Measurements from ENCODE around the gene FLRT1. TPM values are rescaled to one million over a fixed set of nuclear protein-coding genes. Genes with fewer than 3 reads are reported as not detected.

FLRT1 gene
- total RNA-seq, 4 donors from 2014 or later, result not detected

DNA sequence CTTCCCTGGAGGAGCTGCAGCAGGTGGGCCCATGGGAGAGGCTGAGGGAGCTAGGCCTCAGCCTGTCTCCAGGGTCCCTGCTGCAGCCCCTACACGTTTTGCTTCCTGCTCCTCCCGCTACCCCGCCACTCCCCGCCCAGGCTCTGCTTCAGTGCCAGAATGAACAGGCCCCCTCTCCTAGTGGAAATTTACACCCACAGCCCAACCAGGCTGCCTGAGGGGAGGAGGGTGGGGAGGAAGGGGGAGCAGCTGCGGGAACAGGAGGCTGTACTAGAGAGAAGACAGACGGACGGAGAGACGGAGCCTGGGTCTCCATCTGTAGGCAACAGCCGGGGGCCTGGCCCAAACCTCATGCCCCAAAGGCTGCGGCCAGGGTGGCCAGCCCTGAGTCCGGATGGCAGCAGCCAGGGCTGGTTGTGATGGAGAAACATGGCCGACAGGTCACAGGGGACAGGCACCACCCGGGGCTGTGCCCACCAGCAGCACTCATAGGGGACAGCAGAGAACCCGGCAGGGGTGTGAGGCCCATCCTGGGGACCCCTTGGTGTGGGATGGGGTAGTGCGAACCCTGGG lies 20.6 kb downstream of the FLRT1 start:
- DNase-seq (ENCODE audit: low spot score), result no peak
- ATAC-seq (ENCODE audit: low FRiP score), result no peak
- TF ChIP-seq, protein P1, sequence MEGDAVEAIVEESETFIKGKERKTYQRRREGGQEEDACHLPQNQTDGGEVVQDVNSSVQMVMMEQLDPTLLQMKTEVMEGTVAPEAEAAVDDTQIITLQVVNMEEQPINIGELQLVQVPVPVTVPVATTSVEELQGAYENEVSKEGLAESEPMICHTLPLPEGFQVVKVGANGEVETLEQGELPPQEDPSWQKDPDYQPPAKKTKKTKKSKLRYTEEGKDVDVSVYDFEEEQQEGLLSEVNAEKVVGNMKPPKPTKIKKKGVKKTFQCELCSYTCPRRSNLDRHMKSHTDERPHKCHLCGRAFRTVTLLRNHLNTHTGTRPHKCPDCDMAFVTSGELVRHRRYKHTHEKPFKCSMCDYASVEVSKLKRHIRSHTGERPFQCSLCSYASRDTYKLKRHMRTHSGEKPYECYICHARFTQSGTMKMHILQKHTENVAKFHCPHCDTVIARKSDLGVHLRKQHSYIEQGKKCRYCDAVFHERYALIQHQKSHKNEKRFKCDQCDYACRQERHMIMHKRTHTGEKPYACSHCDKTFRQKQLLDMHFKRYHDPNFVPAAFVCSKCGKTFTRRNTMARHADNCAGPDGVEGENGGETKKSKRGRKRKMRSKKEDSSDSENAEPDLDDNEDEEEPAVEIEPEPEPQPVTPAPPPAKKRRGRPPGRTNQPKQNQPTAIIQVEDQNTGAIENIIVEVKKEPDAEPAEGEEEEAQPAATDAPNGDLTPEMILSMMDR (IDR thresholded peaks at IDR 0.05), result no peak

DNA sequence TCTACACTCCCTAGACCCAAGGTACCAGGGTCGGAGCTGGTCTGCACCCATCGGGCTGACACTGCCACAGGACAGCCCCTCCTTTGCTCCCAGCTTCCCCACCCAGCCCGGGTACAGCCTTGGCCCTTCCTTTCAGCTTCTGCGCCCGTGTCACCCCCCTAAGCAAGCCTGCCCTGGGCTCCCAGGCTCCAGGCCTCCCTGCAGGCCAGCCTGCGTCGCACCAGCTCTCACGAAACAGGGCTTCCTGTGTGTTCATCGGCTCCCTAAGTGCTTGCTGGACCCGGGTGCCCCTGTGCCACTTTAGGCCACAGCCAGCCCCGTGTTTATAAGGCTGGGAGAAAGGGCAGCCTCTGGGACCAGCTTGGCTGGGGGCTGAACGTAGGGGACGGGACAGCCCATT lies 21.1 kb downstream of the FLRT1 start:
- DNase-seq (ENCODE audit: low spot score), result no peak
- no peak for ATAC-seq (ENCODE audit: low FRiP score)
- TF ChIP-seq, protein P1 (IDR thresholded peaks at IDR 0.05), result no peak

DNA sequence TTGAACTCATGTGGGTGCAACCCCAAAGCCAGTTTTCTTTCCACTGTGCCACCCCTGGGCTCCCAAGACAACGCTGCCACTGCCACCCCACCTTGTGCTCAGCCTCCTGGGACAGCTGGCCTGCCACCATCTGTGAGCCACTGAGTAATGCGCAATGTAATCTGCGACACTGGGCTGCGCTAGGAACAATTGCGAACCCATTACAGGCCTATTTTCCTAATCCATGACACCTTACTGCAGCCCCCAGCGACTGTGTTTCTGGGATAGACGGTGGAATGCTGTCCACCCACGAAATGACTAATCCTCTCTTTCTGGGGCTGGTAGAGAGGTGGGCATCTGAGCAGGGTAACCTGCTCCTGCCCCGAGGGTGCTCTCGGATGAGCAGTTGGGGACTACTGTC lies 22.2 kb downstream of the FLRT1 start:
- TF ChIP-seq, protein P1 (IDR thresholded peaks at IDR 0.05), result no peak
- DNase-seq (ENCODE audit: low spot score) (no peak), ATAC-seq (ENCODE audit: low FRiP score) (no peak)

DNA sequence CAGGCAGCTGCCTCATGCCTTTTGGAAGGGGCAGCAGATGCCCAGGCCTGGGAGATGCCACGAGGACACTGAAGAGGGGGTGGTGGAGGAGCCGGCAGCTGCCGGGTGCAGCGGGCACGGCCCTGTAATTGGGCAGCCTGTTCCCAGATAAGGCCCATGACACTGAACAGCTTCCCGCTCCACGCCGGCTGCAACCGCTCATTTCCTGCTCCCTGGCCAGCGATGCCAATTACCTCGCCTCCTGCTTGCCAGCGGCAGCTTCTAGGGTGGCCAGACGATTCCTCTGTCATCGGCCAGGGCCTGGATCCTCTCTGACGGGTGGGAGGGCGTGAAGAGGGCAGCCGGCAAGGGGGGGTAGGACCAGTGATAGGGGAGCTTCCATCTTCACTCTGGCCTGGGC lies 22.8 kb downstream of the FLRT1 start:
- no peak for ATAC-seq (ENCODE audit: low FRiP score)
- TF ChIP-seq, protein P1 (IDR thresholded peaks at IDR 0.05), result no peak
- no peak for DNase-seq (ENCODE audit: low spot score)

DNA sequence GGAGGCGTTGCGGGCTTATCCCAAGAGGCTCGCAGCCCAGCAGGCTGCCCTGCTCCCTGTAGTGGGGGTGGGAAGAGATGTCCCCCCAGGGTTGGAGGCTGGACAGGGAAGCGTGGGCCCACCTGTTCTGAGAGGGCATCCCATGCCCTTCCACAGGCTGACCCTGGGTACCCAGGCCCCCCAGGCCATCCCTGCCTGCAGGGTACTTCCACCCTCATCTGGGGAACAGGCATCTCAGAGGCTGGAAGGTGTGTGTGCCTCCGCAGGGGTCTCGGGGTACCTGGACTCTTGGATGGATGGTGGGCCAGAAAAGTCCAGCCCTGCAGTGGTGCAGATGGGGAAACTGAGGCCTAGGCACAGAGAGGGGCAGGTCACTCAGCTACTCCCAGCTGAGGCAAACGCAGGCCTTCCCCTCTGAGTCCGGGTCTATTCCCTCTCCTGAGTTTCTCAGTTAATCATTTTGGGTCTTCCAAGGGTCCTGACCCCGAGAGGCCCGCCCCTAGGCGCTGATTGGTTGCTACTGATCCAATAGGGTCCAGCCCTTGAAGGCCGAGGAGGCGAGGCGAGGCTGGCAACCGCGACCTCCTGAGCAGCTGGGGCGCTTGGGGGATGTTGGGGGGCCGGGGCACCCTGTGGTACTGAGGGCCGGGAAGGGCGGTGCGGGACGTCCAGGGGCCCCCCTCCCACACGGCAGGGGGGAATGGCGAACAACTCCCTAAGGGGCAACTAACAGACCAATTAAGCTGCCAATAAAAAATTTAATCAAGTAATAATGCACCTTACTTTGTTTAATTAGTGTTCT lies 23.8 kb downstream of the FLRT1 start:
- no peak for DNase-seq (ENCODE audit: low spot score)
- no peak for ATAC-seq (ENCODE audit: low FRiP score)
- TF ChIP-seq, protein P1 (IDR thresholded peaks at IDR 0.05), result no peak

DNA sequence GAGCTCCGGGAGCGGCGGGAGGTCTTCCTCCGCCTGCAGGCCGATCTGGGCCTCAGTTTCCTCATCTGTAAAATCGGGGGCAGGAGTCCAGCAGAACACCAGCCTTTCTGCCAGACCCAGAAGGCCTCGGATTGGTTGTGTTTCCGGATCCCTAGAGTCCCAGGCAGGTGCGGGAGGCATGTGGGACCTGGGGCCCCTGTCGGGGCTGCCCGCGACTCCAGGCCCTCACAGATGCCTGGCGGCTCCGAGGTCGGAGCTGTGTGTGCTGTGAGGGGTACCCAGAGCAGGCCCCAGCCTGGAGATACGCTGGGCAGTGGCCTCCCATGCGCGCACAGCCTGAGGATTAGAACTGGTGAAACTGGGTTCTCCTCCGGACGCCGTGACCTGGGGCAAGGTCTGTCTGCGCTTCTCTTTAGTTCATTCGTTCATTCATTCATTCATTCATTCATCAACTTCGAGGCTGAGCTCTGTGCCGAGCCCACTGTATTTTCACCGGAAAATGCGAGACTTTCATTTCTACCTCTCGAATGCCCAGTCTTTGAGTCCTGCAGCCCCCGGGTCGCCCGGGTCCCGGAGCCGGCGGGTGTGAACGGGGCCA lies 24.6 kb downstream of the FLRT1 start:
- ATAC-seq (ENCODE audit: low FRiP score) (no peak), DNase-seq (ENCODE audit: low spot score) (no peak)
- TF ChIP-seq, protein P1 (IDR thresholded peaks at IDR 0.05), result no peak

All from omental fat pad (tissue), 4 donors.